H1 (cell line): Measurements from ENCODE around the gene KRT78. TPM values are rescaled to one million over a fixed set of nuclear protein-coding genes. Genes with fewer than 3 reads are reported as not detected.

Source experiments
- CTCF ChIA-PET: fragments of 300-600 bp; sonication (Branson Sonifier 250); formaldehyde crosslinking; loops from one replicate; lab custom pipeline; 2021; ENCODE audit not compliant: partially characterized antibody; lab: Charles Lee
- POLR2A ChIA-PET: fragments of 300-600 bp; sonication (Branson Sonifier 250); formaldehyde crosslinking; loops from one replicate; lab custom pipeline; 2021; ENCODE audit warnings: inconsistent platforms; ENCODE audit not compliant: partially characterized antibody; lab: Charles Lee
- DNase-seq, 2 experiments: peaks; one replicate each; pipeline versions ENCODE4 v3.0.0 to v3.0.0-alpha.2; 2010 to 2022; ENCODE audit warnings: low spot score in 2 of 2, low read depth in 1 of 2, mixed read lengths in 1 of 2
- FAIRE-seq: peaks from 2 replicates; lab custom pipeline; 2011; peaks lifted over from hg19 to GRCh38; lab: Jason Lieb, UNC
- H2AFZ ChIP-seq: 2 replicates; pipeline ENCODE4 v1.8.1; 2012; ENCODE audit warnings: low read length, inconsistent platforms
- H2AK5ac ChIP-seq: 2 replicates; pipeline ENCODE4 v1.6.1; 2013; ENCODE audit warnings: low read depth, low read length
- H2BK120ac ChIP-seq: replicated peaks from 2 replicates; pipeline ENCODE3; 2013; ENCODE audit warnings: low read depth, low read length, inconsistent platforms
- H2BK12ac ChIP-seq: 2 replicates; pipeline ENCODE4 v1.6.1; 2013; ENCODE audit warnings: low read depth, low read length
- H2BK15ac ChIP-seq: 2 replicates; pipeline ENCODE4 v1.6.1; 2013; ENCODE audit warnings: low read length
- H2BK20ac ChIP-seq: 2 replicates; pipeline ENCODE4 v1.6.1; 2013; ENCODE audit warnings: low read length
- H2BK5ac ChIP-seq: 2 replicates; pipeline ENCODE4 v1.6.1; 2013; ENCODE audit warnings: low read depth, low read length
- H3K14ac ChIP-seq: 2 replicates; pipeline ENCODE4 v1.6.1; 2013; ENCODE audit warnings: inconsistent platforms; ENCODE audit not compliant: insufficient read length
- H3K18ac ChIP-seq: 2 replicates; pipeline ENCODE4 v1.6.1; 2013; ENCODE audit warnings: low read length; ENCODE audit errors: extremely low read depth
- H3K23ac ChIP-seq: 2 replicates; pipeline ENCODE4 v1.6.1; 2013; ENCODE audit warnings: inconsistent platforms; ENCODE audit not compliant: insufficient read length
- H3K23me2 ChIP-seq: 2 replicates; pipeline ENCODE4 v1.6.1; 2013; ENCODE audit warnings: low read depth, low read length
- H3K27ac ChIP-seq: 2 replicates; pipeline ENCODE4 v1.6.1; 2011; ENCODE audit warnings: low read depth, low read length, inconsistent platforms
- H3K27me3 ChIP-seq, 4 experiments: replicated peaks in 1 of 4; 1 replicate in 1 of 4; 2 replicates in 3 of 4; pipeline versions ENCODE4 v1.6.1 to v1.8.1; 2011 to 2013; ENCODE audit warnings: low read length in 3 of 4, mild to moderate bottlenecking in 3 of 4, inconsistent platforms in 2 of 4, mixed read lengths in 2 of 4, moderate library complexity in 1 of 4; ENCODE audit not compliant: control insufficient read depth in 3 of 4, insufficient read depth in 3 of 4; ENCODE audit errors: extremely low read depth in 1 of 4
- H3K36me3 ChIP-seq, 4 experiments: 2 replicates each; pipeline versions ENCODE4 v1.6.1 to v1.8.1; 2011 to 2013; ENCODE audit warnings: mild to moderate bottlenecking in 4 of 4, low read length in 3 of 4, moderate library complexity in 2 of 4, control low read depth in 1 of 4, inconsistent platforms in 1 of 4; ENCODE audit not compliant: insufficient read depth in 4 of 4, control insufficient read depth in 2 of 4
- H3K4ac ChIP-seq: replicated peaks from 2 replicates; pipeline ENCODE3; 2013; ENCODE audit warnings: low read length, low read depth, mixed read lengths, inconsistent platforms; ENCODE audit not compliant: insufficient read length
- H3K4me1 ChIP-seq, 4 experiments: replicated peaks in 1 of 4; 1 replicate in 1 of 4; 2 replicates in 3 of 4; pipeline versions ENCODE4 v1.6.1 to v1.8.1; 2011 to 2013; ENCODE audit warnings: low read length in 3 of 4, inconsistent platforms in 2 of 4, mixed read lengths in 1 of 4; ENCODE audit not compliant: insufficient read depth in 4 of 4, control insufficient read depth in 3 of 4
- H3K4me2 ChIP-seq, 2 experiments: 2 replicates each; pipeline versions ENCODE4 v1.6.1 to v1.8.1; 2011 to 2013; ENCODE audit warnings: low read depth in 2 of 2, low read length in 2 of 2, control low read depth in 1 of 2, inconsistent platforms in 1 of 2, mild to moderate bottlenecking in 1 of 2; ENCODE audit not compliant: insufficient read depth in 1 of 2
- H3K4me3 ChIP-seq, 4 experiments: fragments of 200-600, 300-600 bp in 1 of 4; sonication (generic), shearing (Covaris generic), sonication (Bioruptor Twin) in 1 of 4; 2 replicates each; pipeline versions ENCODE4 v1.5.1 to v1.8.1; 2011 to 2016; ENCODE audit warnings: low read length in 4 of 4, low read depth in 3 of 4, control low read depth in 2 of 4, inconsistent platforms in 2 of 4, mild to moderate bottlenecking in 2 of 4, mixed read lengths in 1 of 4, moderate library complexity in 1 of 4; ENCODE audit not compliant: insufficient read depth in 2 of 4; ENCODE audit errors: extremely low read depth in 1 of 4
- H3K56ac ChIP-seq: replicated peaks from 2 replicates; pipeline ENCODE3; 2013; ENCODE audit warnings: low read depth, mild to moderate bottlenecking, mixed read lengths, low read length, inconsistent platforms; ENCODE audit not compliant: insufficient read length
- H3K79me1 ChIP-seq: 2 replicates; pipeline ENCODE4 v1.6.1; 2013; ENCODE audit warnings: low read depth, low read length, control low read depth
- H3K79me2 ChIP-seq, 2 experiments: 2 replicates each; pipeline versions ENCODE4 v1.6.1 to v1.8.1; 2012 to 2013; ENCODE audit warnings: low read length in 2 of 2, mild to moderate bottlenecking in 2 of 2, inconsistent platforms in 1 of 2; ENCODE audit not compliant: insufficient read depth in 2 of 2, control insufficient read depth in 1 of 2
- H3K9ac ChIP-seq, 4 experiments: replicated peaks in 1 of 4; 1 replicate in 1 of 4; 2 replicates in 3 of 4; pipeline versions ENCODE4 v1.6.1 to v1.8.1; 2011 to 2013; ENCODE audit warnings: low read depth in 3 of 4, low read length in 3 of 4, control low read depth in 2 of 4, mild to moderate bottlenecking in 2 of 4, moderate library complexity in 2 of 4, inconsistent platforms in 1 of 4; ENCODE audit errors: extremely low read depth in 1 of 4
- H3K9me3 ChIP-seq, 2 experiments: 2 replicates each; pipeline versions ENCODE4 v1.6.1 to v1.8.1; 2012 to 2013; ENCODE audit warnings: mild to moderate bottlenecking in 2 of 2, moderate library complexity in 2 of 2, control low read depth in 1 of 2, inconsistent platforms in 1 of 2, low read depth in 1 of 2, low read length in 1 of 2, mixed read lengths in 1 of 2; ENCODE audit not compliant: insufficient read depth in 2 of 2
- H4K20me1 ChIP-seq, 2 experiments: replicated peaks in 1 of 2; 2 replicates each; pipeline versions ENCODE3 to v1.8.1; 2011 to 2013; ENCODE audit warnings: inconsistent platforms in 2 of 2, low read length in 2 of 2, mild to moderate bottlenecking in 1 of 2; ENCODE audit not compliant: insufficient read depth in 2 of 2, control insufficient read depth in 1 of 2
- H4K5ac ChIP-seq: 2 replicates; pipeline ENCODE4 v1.6.1; 2013; ENCODE audit warnings: low read length, low read depth, mixed read lengths, inconsistent platforms; ENCODE audit not compliant: insufficient read length
- H4K8ac ChIP-seq: 2 replicates; pipeline ENCODE4 v1.8.0; 2013; ENCODE audit warnings: mild to moderate bottlenecking, moderate library complexity, low read length, inconsistent platforms; ENCODE audit not compliant: insufficient read depth; ENCODE audit errors: extremely low read depth
- H4K91ac ChIP-seq: replicated peaks from 2 replicates; pipeline ENCODE3; 2013; ENCODE audit warnings: low read length, mixed read lengths, inconsistent platforms; ENCODE audit not compliant: insufficient read length
- GABPA ChIP-seq: IDR thresholded peaks from 2 replicates; pipeline ENCODE4 v1.6.1; 2011; ENCODE audit warnings: mild to moderate bottlenecking, low read length, moderate library complexity, borderline replicate concordance; ENCODE audit not compliant: insufficient read depth
- POLR2AphosphoS5 ChIP-seq: IDR thresholded peaks from 2 replicates; pipeline ENCODE4 v1.6.1; 2011; ENCODE audit warnings: low read depth, low read length
- WGBS, 2 experiments: shearing (Covaris generic) in 1 of 2; methylation state at CpG; one replicate each; pipeline versions ENCODE4 v1.1.6 to v1.1.7; 2013 to 2015; ENCODE audit warnings: low lambda C conversion rate in 2 of 2, mixed read lengths in 2 of 2, inconsistent platforms in 1 of 2, low coverage in 1 of 2, missing lambda C conversion rate in 1 of 2; ENCODE audit not compliant: insufficient replicate concordance in 2 of 2, insufficient coverage in 1 of 2, insufficient read length in 1 of 2; ENCODE audit errors: extremely low coverage in 1 of 2, missing lambda C conversion rate in 1 of 2; 5-methylcytosine and 5-hydroxymethylcytosine counted together
- polyA plus RNA-seq, 7 experiments: library from polyadenylated mRNA; depleted of rRNA in 3 of 7; stranded (reverse) in 5 of 7; unstranded in 2 of 7; fragments of >200 nt in 5 of 7; fragments of 200-250 nt in 2 of 7; gene quantifications; 1 replicate in 5 of 7; 2 replicates in 1 of 7; 4 replicates in 1 of 7; pipeline versions ENCODE4 v1.2.1 to v1.2.3, GENCODE V29; 2011 to 2013; ENCODE audit warnings: missing spikeins in 2 of 7, mixed read lengths in 2 of 7
- total RNA-seq: library from RNA; stranded (reverse); fragmentation: NEBNext Ultra II Directional; extraction: Animal tissue kit (Norgen Biotek cat#: 25700); gene quantifications from 2 replicates; pipeline ENCODE4 v1.2.1, GENCODE V29; 2021

The KRT78 gene
- total and polyA plus RNA-seq, 2 of the 8 experiments (the other 6 are each of a cell fraction or from before 2014, with no cell fraction given), result not detected

- Histone ChIP-seq H3K14ac (no peak overlapping the region), H3K23me2 (no peaks in the 10 kb centered on the region), H2AFZ (no peak overlapping the region), H3K18ac (no peak overlapping the region), H3K4me2 (no peak overlapping the region), H4K8ac (no peak overlapping the region; the same call in 1 of the 2 replicates), H3K4me3 (no peak overlapping the region), H3K56ac (no peak overlapping the region), H3K23ac (no peak overlapping the region), H4K5ac (no peak overlapping the region), H3K27me3 (no peaks in the 10 kb centered on the region), H3K36me3 (peaks cover 14 to 44% (median 33%) of the 10 kb centered on the region in 4 experiments), H2BK15ac (no peak overlapping the region; the same call in 1 of the 2 replicates), H3K9ac (no peak overlapping the region), H3K27ac (no peak overlapping the region), H3K9me3 (no peaks in the 10 kb centered on the region), H4K91ac (no peak overlapping the region), H2BK12ac (no peak overlapping the region), H2AK5ac (no peak overlapping the region), H3K4me1 (no peaks in the 10 kb centered on the region), H4K20me1 (peaks cover 7 to 17% of the 10 kb centered on the region in 2 experiments), H2BK120ac (no peak overlapping the region), H3K79me1 (peaks cover 5% of the 10 kb centered on the region; the same call in 1 of the 2 replicates), H3K79me2 (no peaks in the 10 kb centered on the region), H3K4ac (no peak overlapping the region), H2BK20ac (no peak overlapping the region), H2BK5ac (no peak overlapping the region)
- TF ChIP-seq POLR2AphosphoS5 (peak; percentile 50), GABPA (no peak)
- FAIRE-seq (no peak), DNase-seq (no peak)
- CTCF ChIA-PET, result interaction anchor here (0.8 to 36.8 kb wide), 12 partner anchors 8 to 519 kb away, joined by 3 to 1250 read pairs (median 20); partner anchors contain the start of genes KRT18 and KRT8
- 77% methylated on average over 3 of the region's 3 CpGs; no CpG with 5 or more reads in 1 of the 2 experiments for WGBS, 2 experiments
- POLR2A ChIA-PET, result interaction anchor here (0.6 to 17.4 kb wide), 18 partner anchors 8 to 139 kb away, joined by 3 to 297 read pairs (median 4); partner anchors contain the start of genes EIF4B, KRT18 and KRT8
Observed at GRCh38 chr12:52896190-52897100, 47.7 kb upstream of the KRT78 start.
